IPS-15b (cell line): Measurements from ENCODE around the gene PRB4.
"Not testable (repeated sequence)": the region's sequence is repeated elsewhere in the genome, so short reads cannot be mapped to it uniquely, and the experiment has no call there.

Experiments
- H3K27me3 ChIP-seq: one replicate; pipeline ENCODE4 v1.6.1; 2013; ENCODE audit warnings: low read length; ENCODE audit not compliant: control insufficient read depth, insufficient read depth
- H3K36me3 ChIP-seq: one replicate; pipeline ENCODE4 v1.6.1; 2013; ENCODE audit warnings: low read length; ENCODE audit not compliant: control insufficient read depth, insufficient read depth
- H3K4me1 ChIP-seq: one replicate; pipeline ENCODE4 v1.6.1; 2013; ENCODE audit warnings: mild to moderate bottlenecking, low read length; ENCODE audit not compliant: control insufficient read depth, insufficient read depth
- H3K4me3 ChIP-seq: one replicate; pipeline ENCODE4 v1.5.1; 2013; ENCODE audit warnings: low read depth, low read length
- H3K9ac ChIP-seq: one replicate; pipeline ENCODE4 v1.6.1; 2013; ENCODE audit warnings: low read depth, mild to moderate bottlenecking, low read length
- H3K9me3 ChIP-seq: one replicate; pipeline ENCODE4 v1.6.1; 2013; ENCODE audit warnings: mild to moderate bottlenecking, low read length; ENCODE audit not compliant: control insufficient read depth, insufficient read depth

Gene PRB4

GRCh38 chr12:11310336-11310735 is at the start of gene PRB4:
PRB4 (minus strand) TSS chr12:11310436; CDS start chr12:11310398, 38 bp downstream.
- H3K4me1 ChIP-seq: no peaks in the 10 kb centered on the region
- no peaks in the 10 kb centered on the region for H3K9me3 ChIP-seq
- H3K27me3 ChIP-seq: peaks cover 2% of the 10 kb centered on the region
- no peak within 1 kb of the TSS for H3K9ac ChIP-seq
- no peaks in the 10 kb centered on the region for H3K36me3 ChIP-seq
- H3K4me3 ChIP-seq: no peak within 1 kb of the TSS

- not testable (repeated sequence) for H3K9ac ChIP-seq, H3K4me1 ChIP-seq, H3K4me3 ChIP-seq, H3K9me3 ChIP-seq, H3K36me3 ChIP-seq, H3K27me3 ChIP-seq
Measured at GRCh38 chr12:11351736-11352135, 41.5 kb upstream of the PRB4 start.

GRCh38 chr12:11348439-11348838 is 38.2 kb upstream of the PRB4 start:
- no peaks in the 10 kb centered on the region for H3K4me1 ChIP-seq
- H3K36me3 ChIP-seq: no peaks in the 10 kb centered on the region
- H3K9me3 ChIP-seq: no peaks in the 10 kb centered on the region
- H3K9ac ChIP-seq: no peak overlapping the region
- no peak overlapping the region for H3K4me3 ChIP-seq
- H3K27me3 ChIP-seq: no peaks in the 10 kb centered on the region

- Histone ChIP-seq H3K4me3 (no peak overlapping the region), H3K9ac (no peak overlapping the region), H3K4me1 (no peaks in the 10 kb centered on the region), H3K9me3 (no peaks in the 10 kb centered on the region), H3K36me3 (no peaks in the 10 kb centered on the region), H3K27me3 (no peaks in the 10 kb centered on the region)
Measured at GRCh38 chr12:11347810-11348209, 37.6 kb upstream of the PRB4 start.

- Histone ChIP-seq H3K4me1 (no peaks in the 10 kb centered on the region), H3K4me3 (no peak overlapping the region), H3K9ac (no peak overlapping the region), H3K9me3 (no peaks in the 10 kb centered on the region), H3K36me3 (no peaks in the 10 kb centered on the region), H3K27me3 (no peaks in the 10 kb centered on the region)
Measured at GRCh38 chr12:11344500-11344899, 34.3 kb upstream of the PRB4 start.

- H3K9me3 ChIP-seq: no peaks in the 10 kb centered on the region
Measured at GRCh38 chr12:11324426-11324825, 14.2 kb upstream of the PRB4 start.

GRCh38 chr12:11321980-11322379 is 11.7 kb upstream of the PRB4 start:
- Histone ChIP-seq H3K9me3 (no peaks in the 10 kb centered on the region), H3K27me3 (no peaks in the 10 kb centered on the region), H3K4me1 (no peaks in the 10 kb centered on the region), H3K36me3 (no peaks in the 10 kb centered on the region), H3K9ac (no peak overlapping the region), H3K4me3 (no peak overlapping the region)

More at GRCh38 chr12:11324426-11324825, 14.2 kb upstream of the PRB4 start:
- no peaks in the 10 kb centered on the region for H3K4me1 ChIP-seq
- no peaks in the 10 kb centered on the region for H3K27me3 ChIP-seq
- no peaks in the 10 kb centered on the region for H3K36me3 ChIP-seq
- H3K4me3 ChIP-seq: no peak overlapping the region
- no peak overlapping the region for H3K9ac ChIP-seq

GRCh38 chr12:11307143-11307542 is 3.1 kb downstream of the PRB4 start:
- Histone ChIP-seq H3K4me3 (no peak overlapping the region), H3K9me3 (no peaks in the 10 kb centered on the region), H3K27me3 (peaks cover 2% of the 10 kb centered on the region), H3K36me3 (no peaks in the 10 kb centered on the region), H3K4me1 (no peaks in the 10 kb centered on the region), H3K9ac (no peak overlapping the region)

- H3K36me3 ChIP-seq: no peaks in the 10 kb centered on the region
- no peaks in the 10 kb centered on the region for H3K4me1 ChIP-seq
- no peak overlapping the region for H3K4me3 ChIP-seq
- no peaks in the 10 kb centered on the region for H3K27me3 ChIP-seq
- no peak overlapping the region for H3K9ac ChIP-seq
- H3K9me3 ChIP-seq: no peaks in the 10 kb centered on the region
Measured at GRCh38 chr12:11273449-11273848, 36.8 kb downstream of the PRB4 start.

- no peak within 1 kb of the TSS for H3K4me3 ChIP-seq
- H3K9me3 ChIP-seq: no peaks in the 10 kb centered on the region
- no peaks in the 10 kb centered on the region for H3K4me1 ChIP-seq
- H3K36me3 ChIP-seq: no peaks in the 10 kb centered on the region
- H3K9ac ChIP-seq: no peak within 1 kb of the TSS
- no peaks in the 10 kb centered on the region for H3K27me3 ChIP-seq
Measured at GRCh38 chr12:11269607-11270006, 40.6 kb downstream of the PRB4 start, which contains the start of gene PRB3. PRB3 (minus strand) TSS chr12:11269707; CDS start chr12:11269669, 38 bp downstream.

GRCh38 chr12:11264501-11264900 is 45.7 kb downstream of the PRB4 start:
- Histone ChIP-seq H3K36me3 (no peaks in the 10 kb centered on the region), H3K4me3 (no peak overlapping the region), H3K9me3 (no peaks in the 10 kb centered on the region), H3K27me3 (no peaks in the 10 kb centered on the region), H3K9ac (no peak overlapping the region), H3K4me1 (no peaks in the 10 kb centered on the region)
